DOHH2 (cell line): ENCODE results near the gene GNPTAB.

ENCODE experiments used
- H3F3A ChIP-seq: fragments of 200-600 bp; sonication (generic), shearing (Covaris generic); 2 replicates; pipeline ENCODE4 v1.6.0; 2016; ENCODE audit warnings: antibody characterized with exemption, mild to moderate bottlenecking; ENCODE audit not compliant: control insufficient read depth, insufficient read depth
- H3K27ac ChIP-seq: fragments of 200-600 bp; sonication (generic); 2 replicates; pipeline ENCODE4 v1.5.1; 2014; ENCODE audit warnings: low read depth, mild to moderate bottlenecking, low read length, moderate library complexity
- H3K27me3 ChIP-seq: fragments of 200-600 bp; sonication (generic); 2 replicates; pipeline ENCODE4 v1.6.1; 2014; ENCODE audit warnings: mild to moderate bottlenecking, low read length, mixed read lengths; ENCODE audit not compliant: control insufficient read depth
- H3K36me3 ChIP-seq: fragments of 200-600 bp; sonication (generic); 2 replicates; pipeline ENCODE4 v1.6.1; 2014; ENCODE audit warnings: mild to moderate bottlenecking, low read length, moderate library complexity, mixed read lengths; ENCODE audit not compliant: control insufficient read depth
- H3K4me1 ChIP-seq: fragments of 200-600 bp; sonication (generic); 2 replicates; pipeline ENCODE4 v1.6.1; 2014; ENCODE audit warnings: mild to moderate bottlenecking, low read length, mixed read lengths; ENCODE audit not compliant: control insufficient read depth
- H3K4me2 ChIP-seq: fragments of 200-600 bp; sonication (generic); 2 replicates; pipeline ENCODE4 v1.6.0; 2014; ENCODE audit warnings: mild to moderate bottlenecking, low read length, moderate library complexity
- H3K4me3 ChIP-seq: fragments of 200-600 bp; sonication (generic); 2 replicates; pipeline ENCODE4 v1.5.1; 2014; ENCODE audit warnings: mild to moderate bottlenecking, low read length, mixed read lengths
- H3K79me2 ChIP-seq: fragments of 200-600 bp; sonication (generic); 2 replicates; pipeline ENCODE4 v1.6.1; 2014; ENCODE audit warnings: mild to moderate bottlenecking, low read length, mixed read lengths; ENCODE audit not compliant: control insufficient read depth
- H3K9me2 ChIP-seq: fragments of 200-600 bp; sonication (generic); replicated peaks from 2 replicates; pipeline ENCODE4 v1.6.1; 2014; ENCODE audit warnings: mild to moderate bottlenecking, low read length, mixed read lengths; ENCODE audit not compliant: control insufficient read depth
- H3K9me3 ChIP-seq: fragments of 200-600 bp; sonication (generic); 2 replicates; pipeline ENCODE4 v1.6.1; 2014; ENCODE audit warnings: antibody characterized with exemption, low read length, mixed read lengths; ENCODE audit not compliant: control insufficient read depth, insufficient read depth
- H4K20me1 ChIP-seq: fragments of 200-600 bp; sonication (generic); 2 replicates; pipeline ENCODE4 v1.6.0; 2014; ENCODE audit warnings: low read depth, mild to moderate bottlenecking, antibody characterized with exemption, low read length, moderate library complexity; ENCODE audit not compliant: control insufficient read depth, insufficient read depth
- CTCF ChIP-seq: fragments of 200-600 bp; sonication (generic); IDR thresholded peaks from one replicate; pipeline ENCODE4 v1.5.1; 2014; ENCODE audit warnings: antibody characterized with exemption, mild to moderate bottlenecking, low read depth, low read length; ENCODE audit not compliant: poor library complexity, severe bottlenecking
- EZH2phosphoT487 ChIP-seq: fragments of 200-600 bp; sonication (generic); IDR thresholded peaks from 2 replicates; pipeline ENCODE4 v1.6.1; 2017; ENCODE audit warnings: borderline replicate concordance, mild to moderate bottlenecking, antibody characterized with exemption, low read length, moderate library complexity, mixed read lengths

The GNPTAB gene

GRCh38 chr12:101761350-101761749, 69.4 kb downstream of the GNPTAB start:
- Histone ChIP-seq H3F3A (no peaks in the 10 kb centered on the region; the same call in 1 of the 2 replicates), H4K20me1 (no peaks in the 10 kb centered on the region), H3K27ac (no peak overlapping the region), H3K79me2 (no peaks in the 10 kb centered on the region), H3K4me3 (no peak overlapping the region), H3K4me1 (peaks cover 8% of the 10 kb centered on the region), H3K27me3 (no peaks in the 10 kb centered on the region), H3K9me3 (no peaks in the 10 kb centered on the region), H3K4me2 (no peak overlapping the region), H3K36me3 (peaks cover 12% of the 10 kb centered on the region), H3K9me2 (no peaks in the 10 kb centered on the region)
- no peak for TF ChIP-seq EZH2phosphoT487
- no peak for TF ChIP-seq CTCF

GRCh38 chr12:101759396-101760047, 71.2 kb downstream of the GNPTAB start:
- no peaks in the 10 kb centered on the region for H3K27me3 ChIP-seq
- H3K9me3 ChIP-seq = no peaks in the 10 kb centered on the region
- H3K79me2 ChIP-seq = no peaks in the 10 kb centered on the region
- no peaks in the 10 kb centered on the region; the same call in 1 of the 2 replicates for H3F3A ChIP-seq
- H3K4me2 ChIP-seq = no peak overlapping the region
- no peak for TF ChIP-seq EZH2phosphoT487
- peak; percentile 83 for TF ChIP-seq CTCF
- no peaks in the 10 kb centered on the region for H4K20me1 ChIP-seq
- H3K36me3 ChIP-seq = peaks cover 12% of the 10 kb centered on the region
- H3K4me1 ChIP-seq = peaks cover 8% of the 10 kb centered on the region
- no peak overlapping the region for H3K4me3 ChIP-seq
- no peaks in the 10 kb centered on the region for H3K9me2 ChIP-seq
- H3K27ac ChIP-seq = no peak overlapping the region

- no peak for TF ChIP-seq EZH2phosphoT487
- no peak for TF ChIP-seq CTCF
- Histone ChIP-seq H3K79me2 (no peaks in the 10 kb centered on the region), H3K27me3 (no peaks in the 10 kb centered on the region), H4K20me1 (no peaks in the 10 kb centered on the region), H3F3A (no peaks in the 10 kb centered on the region), H3K9me2 (no peaks in the 10 kb centered on the region), H3K4me2 (no peak overlapping the region), H3K36me3 (peaks cover 32% of the 10 kb centered on the region), H3K4me1 (peaks cover 28% of the 10 kb centered on the region), H3K9me3 (no peaks in the 10 kb centered on the region), H3K27ac (no peak overlapping the region), H3K4me3 (no peak overlapping the region)
Observed at GRCh38 chr12:101750152-101750551, 80.6 kb downstream of the GNPTAB start.
